ENCODE data around the gene CCDC157. TPM values are rescaled to one million over a fixed set of nuclear protein-coding genes. Genes with fewer than 3 reads are reported as not detected.

Gene CCDC157
- total and polyA plus RNA-seq, 2 donors (not counting 1 experiment from before 2014, with no cell fraction given): 3.6 to 6.4 TPM

DNA sequence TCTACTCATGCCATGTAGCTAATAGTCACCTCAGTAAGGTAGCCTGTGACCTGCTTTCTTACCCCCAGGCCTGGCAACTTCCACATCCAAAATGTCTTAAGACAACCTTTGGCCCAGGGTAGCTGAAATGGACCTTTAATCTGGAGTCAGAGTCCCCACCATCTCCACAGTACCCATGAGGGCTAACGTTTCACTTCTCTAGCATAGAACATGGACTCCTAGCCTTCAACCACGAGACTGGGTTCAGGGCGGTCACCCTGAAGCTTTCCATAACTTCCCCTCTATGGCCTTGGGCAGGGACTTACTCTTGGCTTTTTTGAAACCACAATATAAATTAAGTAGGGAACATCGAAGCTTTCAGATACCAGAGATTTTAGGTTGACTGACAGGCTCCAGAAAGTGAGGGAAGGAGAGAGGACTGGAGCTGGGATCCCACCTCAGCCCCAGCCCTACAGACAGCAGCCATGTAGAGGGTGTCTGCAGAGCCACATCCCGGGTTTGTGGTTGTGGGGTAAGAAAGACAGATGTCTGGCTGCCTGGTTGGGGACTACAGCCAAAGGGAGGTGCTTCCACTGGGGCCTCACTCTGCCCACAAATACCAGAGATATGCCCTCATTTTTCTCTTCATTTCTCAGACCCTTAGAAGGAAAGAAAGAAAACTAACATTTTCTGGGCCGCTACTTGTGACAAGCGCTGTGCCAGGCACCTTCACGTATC is 32.6 kb upstream of the CCDC157 start:
- H3K9me3 Mint-ChIP-seq (ENCODE audit: insufficient read depth): no peaks in the 10 kb centered on the region
- Histone ChIP-seq H3K9ac (ENCODE audit: low read length) (peak overlapping the region; percentile 86), H3K36me3 (replicated peaks in 1 of 2; ENCODE audit: control extremely low read depth in 1 of 2, control insufficient read depth in 1 of 2, extremely low read depth in 1 of 2, insufficient read depth in 2 of 2, low read length in 1 of 2) (peaks cover 0 to 30% of the 10 kb centered on the region in 2 experiments), H3K9me3 (ENCODE audit: control extremely low read depth in 1 of 3, control insufficient read depth in 2 of 3, insufficient read depth in 1 of 3, low read length in 2 of 3) (no peaks in the 10 kb centered on the region), H3K4me1 (ENCODE audit: control insufficient read depth in 2 of 2, insufficient read depth in 2 of 2, low read length in 2 of 2) (peaks cover 31 to 52% of the 10 kb centered on the region in 2 donors), H3K79me2 (ENCODE audit: control insufficient read depth, insufficient read depth, low read length) (peaks cover 79% of the 10 kb centered on the region), H3K27ac (ENCODE audit: low read length in 2 of 2) (peak overlapping the region in 1 of 2 donors; percentile 38), H3K4me2 (replicated peaks; ENCODE audit: low read depth, low read length, poor library complexity, severe bottlenecking) (peak overlapping the region; percentile 97), H3K4me3 (ENCODE audit: control extremely low read depth in 1 of 5, extremely low read depth in 1 of 5, insufficient read depth in 1 of 5, low read depth in 2 of 5, low read length in 4 of 5) (no peak overlapping the region), H3K27me3 (replicated peaks in 1 of 4; ENCODE audit: control extremely low read depth in 1 of 4, control insufficient read depth in 3 of 4, insufficient read depth in 4 of 4, low read length in 3 of 4) (no peaks in the 10 kb centered on the region), H4K20me1 (ENCODE audit: control insufficient read depth, insufficient read depth, low read length, poor library complexity, severe bottlenecking) (peaks cover 69% of the 10 kb centered on the region), H2AFZ (ENCODE audit: insufficient read depth, low read depth, low read length, poor library complexity, severe bottlenecking) (no peak overlapping the region)
- 17% methylated on average over 1 of the region's 8 CpGs for WGBS (ENCODE audit: insufficient coverage)
- TF ChIP-seq CTCF (IDR thresholded peaks at IDR 0.05): no peak
- no peak for TF ChIP-seq EZH2 (IDR thresholded peaks at IDR 0.05; ENCODE audit: borderline replicate concordance, insufficient read depth, low read depth, low read length, poor library complexity, severe bottlenecking)
- no peak overlapping the region for H3K27ac Mint-ChIP-seq
- peak overlapping the region; percentile 83 for H3K4me3 Mint-ChIP-seq
- H3K4me1 Mint-ChIP-seq: peaks cover 66% of the 10 kb centered on the region
- intact Hi-C loops (cut with micrococcal nuclease): no loop called here
- DNase-seq (no peak), ATAC-seq (ENCODE audit: low read depth) (no peak)
- POLR2A ChIA-PET: interaction anchor here (5.7 kb wide), 1 partner anchor 35 kb away, joined by 64 read pairs; the partner anchor contains the start of gene CASTOR1
- no peaks in the 10 kb centered on the region for H3K27me3 Mint-ChIP-seq
- CTCF ChIA-PET: interaction anchor here (0.6 to 5.3 kb wide), 4 partner anchors 35 to 1549 kb away, joined by 3 to 31 read pairs (median 4); partner anchors contain the start of genes CASTOR1 and RNF215

All from B cell (primary cell).